Amniotic epithelial cell (primary cell): Measurements from ENCODE around the gene MED7.

Experiments used
- DNase-seq: peaks from one replicate; pipeline ENCODE4 v3.0.0-alpha.2; 2010; ENCODE audit warnings: low read depth

The MED7 gene

DNA sequence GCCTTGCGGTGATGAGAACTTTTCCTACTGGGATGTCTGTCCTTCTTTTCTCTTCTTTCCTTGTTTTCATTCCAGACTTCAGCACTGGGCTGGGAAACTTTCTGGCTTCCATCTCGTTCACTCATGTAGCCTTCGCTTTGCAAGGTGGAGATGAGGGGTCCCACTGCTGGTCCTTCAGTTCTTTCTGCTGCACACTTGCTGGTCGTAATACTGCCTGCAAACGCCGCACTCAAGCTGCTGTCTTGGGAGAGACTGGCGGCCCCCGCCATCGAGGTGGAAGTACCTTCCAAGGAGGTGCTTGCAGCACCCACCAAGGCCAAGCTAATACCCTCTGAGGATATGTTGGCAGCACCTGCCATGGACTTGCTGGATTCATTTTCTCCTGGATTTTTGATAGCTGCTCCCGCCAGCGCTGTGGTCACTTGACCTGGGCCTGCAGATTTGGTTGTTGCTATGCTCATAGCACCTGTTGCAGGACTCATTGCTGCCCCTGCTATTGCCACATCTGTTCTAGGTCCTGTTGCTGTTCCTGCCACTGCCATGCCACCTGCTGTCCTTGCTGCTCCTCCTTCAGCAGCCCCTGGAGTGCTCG, 20.4 kb upstream of the MED7 start:
- DNase-seq: no peak

DNA sequence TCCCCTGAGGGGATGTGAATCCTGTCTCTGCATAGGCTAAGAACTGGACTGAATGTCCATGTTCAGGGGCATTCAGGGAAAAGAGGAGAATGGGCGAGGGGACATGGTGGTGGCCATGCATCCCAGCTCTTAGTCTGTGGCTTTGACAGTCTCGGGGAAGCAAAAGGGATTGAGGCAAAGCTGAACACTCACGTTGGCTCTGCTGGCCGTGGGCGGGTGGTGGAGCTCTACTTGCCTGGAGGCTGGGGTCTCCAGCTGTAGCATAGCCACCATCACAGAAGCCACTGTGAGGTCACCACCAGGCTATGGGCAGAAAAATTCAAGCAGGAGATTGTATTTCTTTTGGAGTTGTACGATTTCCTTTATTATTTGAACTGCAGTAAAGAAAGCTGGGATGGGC, 19.3 kb upstream of the MED7 start:
- no peak for DNase-seq

DNA sequence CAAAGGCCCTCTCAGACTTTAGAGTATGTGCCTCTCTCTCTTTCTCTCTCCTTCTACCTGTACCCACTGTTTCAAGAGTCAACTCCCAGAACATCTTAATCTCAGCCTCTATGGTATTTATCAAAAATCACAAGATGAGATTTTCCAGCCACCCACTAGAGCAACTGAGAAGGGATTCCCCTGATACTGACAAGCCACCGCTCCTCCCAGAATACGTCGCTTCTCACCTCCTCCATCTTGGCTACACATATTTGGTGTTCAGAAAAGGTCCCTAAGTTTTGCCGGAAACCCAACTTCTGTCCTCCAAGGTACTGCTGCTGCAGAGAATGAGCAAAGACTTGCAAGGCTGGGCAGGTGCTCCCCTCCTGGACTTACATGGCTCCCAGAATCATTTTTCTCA, 17.3 kb upstream of the MED7 start:
- no peak for DNase-seq

GRCh38 chr5:157159209-157159751, 16.6 kb upstream of the MED7 start:
- DNase-seq: no peak

DNA sequence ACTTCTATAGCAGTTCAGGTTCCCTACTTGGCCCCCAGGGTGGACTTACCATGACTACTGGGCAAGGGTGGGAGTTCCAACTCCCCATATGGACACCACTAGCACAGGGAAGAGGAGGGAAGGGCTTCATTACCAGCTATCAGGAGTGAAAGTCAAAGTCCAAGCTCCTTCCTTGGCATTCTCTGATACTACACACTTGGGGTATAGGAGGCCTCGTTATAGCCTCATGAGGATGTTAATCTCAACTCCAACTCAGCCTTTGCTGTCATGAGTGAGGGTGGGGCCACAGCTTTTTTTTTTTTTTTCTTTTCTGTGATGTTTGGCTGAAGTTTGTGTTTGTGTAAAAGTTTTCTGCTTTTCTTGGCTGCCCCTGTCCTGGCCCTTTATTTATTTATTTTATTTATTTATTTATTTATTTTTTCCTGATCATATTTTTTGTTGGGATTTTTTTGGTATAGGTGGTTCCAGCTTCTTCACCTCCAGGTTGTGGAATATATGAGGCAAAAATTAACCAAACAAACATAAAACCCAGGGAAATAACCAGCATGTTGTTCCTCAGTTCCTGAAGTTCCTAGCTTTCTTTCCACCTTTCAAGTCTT, 14.7 kb upstream of the MED7 start:
- DNase-seq: no peak

DNA sequence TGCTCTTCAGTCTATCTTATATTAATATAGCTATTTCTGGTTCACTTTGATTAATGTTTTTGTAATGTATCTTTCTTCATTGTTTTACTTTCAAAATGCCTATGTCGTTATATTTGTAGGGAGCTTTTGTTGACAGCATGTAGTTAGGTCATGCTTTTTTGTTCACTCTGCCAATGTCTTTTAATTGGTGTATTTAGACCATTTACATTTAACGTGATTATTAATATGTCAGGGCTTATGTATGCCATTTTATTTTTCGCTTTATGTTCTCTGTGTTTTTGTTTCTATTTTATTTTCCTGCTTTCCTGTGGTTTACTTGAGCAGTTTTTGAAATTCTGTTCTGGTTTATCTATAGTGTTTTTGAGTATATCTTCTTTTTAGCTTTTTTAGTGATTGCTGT, 12.6 kb upstream of the MED7 start:
- DNase-seq: no peak

GRCh38 chr5:157150995-157151394, 8.3 kb upstream of the MED7 start:
- DNase-seq: no peak

DNA sequence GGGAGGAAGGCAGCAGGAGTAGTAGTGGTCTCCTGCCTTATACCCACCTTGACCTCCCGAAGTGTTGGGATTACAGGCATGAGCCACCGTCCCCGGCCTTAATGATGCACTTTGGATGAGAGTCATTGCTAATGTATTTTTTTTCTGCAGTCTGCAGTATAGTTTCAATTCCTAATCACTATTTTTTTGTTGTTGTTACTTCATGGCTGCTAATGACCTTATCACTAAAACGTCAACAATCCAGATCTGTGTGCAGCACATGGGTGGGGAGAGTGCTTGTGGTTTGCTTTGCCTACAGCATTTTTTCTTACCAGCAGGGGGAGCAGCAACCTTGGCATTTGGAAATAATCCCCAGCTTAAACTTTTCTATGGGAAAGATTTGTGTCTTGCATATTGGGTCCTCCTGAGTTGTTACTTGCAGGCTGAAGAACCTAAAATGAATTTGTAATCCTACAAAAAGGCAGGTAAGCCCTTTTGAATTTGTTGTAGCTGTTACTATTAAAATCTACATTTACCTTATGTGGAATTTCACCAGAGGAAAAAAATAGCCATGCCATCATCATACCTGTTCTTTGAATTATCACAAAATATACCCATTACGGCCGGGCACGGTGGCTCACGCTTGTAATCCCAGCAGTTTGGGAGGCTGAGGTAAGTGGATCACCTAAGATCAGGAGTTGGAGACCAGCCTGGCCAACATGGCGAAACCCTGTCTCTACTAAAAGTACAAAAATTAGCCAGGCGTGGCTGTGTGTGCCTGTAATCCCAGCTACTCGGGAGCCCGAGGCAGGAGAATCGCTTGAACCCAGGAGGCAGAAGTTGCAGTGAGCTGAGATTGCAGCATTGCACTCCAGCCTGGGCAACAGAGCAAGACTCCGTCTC, 6.3 kb upstream of the MED7 start:
- peak; percentile 74 for DNase-seq

- DNase-seq: peak; percentile 14
Measured at GRCh38 chr5:157143127-157143971, 684 bp upstream of the MED7 start.

GRCh38 chr5:157137691-157138090, 5.0 kb downstream of the MED7 start:
- DNase-seq: peak; percentile 85

GRCh38 chr5:157132281-157132612, 10.4 kb downstream of the MED7 start:
- no peak for DNase-seq

DNA sequence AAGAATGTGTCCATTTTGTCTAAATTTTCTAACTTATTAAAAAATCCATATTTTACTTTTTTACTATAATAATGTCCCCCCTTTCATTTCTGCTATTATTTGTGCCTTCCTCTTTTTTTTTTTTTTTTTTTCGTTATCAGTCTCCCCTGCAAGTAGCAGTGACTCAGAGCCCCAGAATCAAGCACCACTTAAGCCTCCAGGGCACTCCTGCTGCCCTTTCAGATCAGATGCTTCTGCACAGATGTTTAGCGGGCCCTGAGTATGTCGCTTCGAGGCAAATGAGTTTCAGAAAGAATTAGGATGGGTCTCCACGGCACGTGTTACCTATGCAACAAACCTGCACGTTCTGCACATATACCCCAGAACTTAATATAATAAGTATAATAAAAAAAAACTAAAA, 11.7 kb downstream of the MED7 start:
- DNase-seq: peak; percentile 61

GRCh38 chr5:157121709-157122108, 21.0 kb downstream of the MED7 start:
- DNase-seq: no peak

- DNase-seq: no peak
Measured at GRCh38 chr5:157120102-157120501, 22.6 kb downstream of the MED7 start.

DNA sequence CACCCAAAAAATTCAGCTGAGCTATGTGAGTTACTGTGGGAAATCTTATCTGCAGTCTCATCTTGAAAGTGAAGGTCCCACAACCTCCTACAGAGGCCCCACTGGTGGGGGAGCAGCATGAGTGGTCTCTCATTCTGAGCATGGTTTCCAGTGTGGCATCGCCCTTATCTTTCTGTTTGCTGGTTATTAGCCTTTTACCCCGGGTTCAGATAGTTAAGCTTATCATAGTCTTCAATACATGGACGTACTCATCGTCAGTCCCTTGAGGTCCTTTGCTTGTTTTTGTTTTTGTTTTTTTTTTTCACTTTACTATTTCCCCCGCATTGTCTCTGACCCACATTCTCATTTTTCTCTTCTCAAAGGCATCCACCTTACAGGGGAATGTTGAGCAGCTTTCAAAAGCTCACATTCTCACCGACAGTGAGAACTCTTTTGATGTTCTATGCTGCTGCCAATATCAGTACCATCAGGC, 26.1 kb downstream of the MED7 start:
- DNase-seq: no peak

DNA sequence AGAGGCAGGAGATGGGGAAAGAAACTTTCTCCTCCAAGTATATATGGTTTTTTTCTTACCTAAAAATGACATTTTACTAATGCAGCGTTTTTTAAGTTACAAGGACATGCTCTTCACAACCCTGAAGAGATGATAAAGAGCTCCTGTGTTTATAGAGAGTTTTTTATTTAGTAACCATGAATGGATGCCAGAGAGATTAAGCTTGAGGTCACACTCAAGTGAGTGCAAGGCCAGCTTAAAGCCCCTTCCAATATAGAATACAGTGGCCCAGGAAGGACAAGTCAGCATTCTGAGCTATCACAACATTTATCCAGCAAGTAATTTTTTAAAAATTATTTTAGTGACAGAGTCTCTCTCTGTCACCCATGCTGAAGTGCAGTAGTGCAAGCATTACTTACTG, 27.2 kb downstream of the MED7 start:
- DNase-seq: no peak

DNA sequence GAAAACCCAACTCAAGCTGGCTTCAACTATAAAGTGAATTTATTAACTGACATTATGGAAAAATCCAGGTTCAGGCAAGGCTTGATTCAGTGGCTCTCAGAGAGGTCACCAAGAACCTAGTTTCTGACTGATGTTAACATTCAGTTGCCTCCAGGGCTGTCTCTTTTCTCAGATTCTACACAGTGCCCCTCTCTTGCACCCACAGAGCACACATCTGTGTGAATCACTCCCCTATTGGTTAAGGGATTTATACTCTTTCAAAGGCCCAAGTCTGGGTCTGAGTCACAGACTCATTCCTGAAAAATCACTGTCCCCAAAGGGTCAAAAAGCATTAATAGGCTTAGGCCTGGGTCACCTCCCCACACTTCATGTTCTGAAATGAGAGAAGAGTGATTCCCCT, 27.7 kb downstream of the MED7 start:
- no peak for DNase-seq

- DNase-seq: no peak
Measured at GRCh38 chr5:157113002-157113401, 29.7 kb downstream of the MED7 start.

- DNase-seq: no peak
Measured at GRCh38 chr5:157109744-157110143, 32.9 kb downstream of the MED7 start.

DNA sequence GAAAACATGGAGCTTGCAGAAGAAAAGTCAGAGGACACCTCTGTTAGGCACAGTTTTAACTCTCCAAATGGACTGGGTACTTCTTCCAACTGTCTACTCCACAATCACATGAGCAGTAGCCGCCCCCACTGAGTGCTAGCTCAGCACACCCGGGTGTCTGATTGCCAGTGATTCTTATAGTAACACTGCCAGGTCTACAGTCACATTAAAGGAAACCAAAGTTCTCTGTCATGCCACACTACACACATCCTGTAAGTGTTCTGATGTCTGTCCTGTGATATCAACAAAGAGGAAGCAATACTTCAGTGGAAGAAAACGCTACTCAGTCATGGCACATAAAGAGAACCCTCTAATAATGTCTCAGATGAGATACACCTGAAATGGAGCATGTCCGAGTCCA, 33.7 kb downstream of the MED7 start, which contains the start of gene HAVCR2:
Gene HAVCR2, minus strand, starts transcription at position 69 of the 400 bp plus-strand sequence. Its CDS starts 61 bp downstream, at position 8.
- no peak for DNase-seq

DNA sequence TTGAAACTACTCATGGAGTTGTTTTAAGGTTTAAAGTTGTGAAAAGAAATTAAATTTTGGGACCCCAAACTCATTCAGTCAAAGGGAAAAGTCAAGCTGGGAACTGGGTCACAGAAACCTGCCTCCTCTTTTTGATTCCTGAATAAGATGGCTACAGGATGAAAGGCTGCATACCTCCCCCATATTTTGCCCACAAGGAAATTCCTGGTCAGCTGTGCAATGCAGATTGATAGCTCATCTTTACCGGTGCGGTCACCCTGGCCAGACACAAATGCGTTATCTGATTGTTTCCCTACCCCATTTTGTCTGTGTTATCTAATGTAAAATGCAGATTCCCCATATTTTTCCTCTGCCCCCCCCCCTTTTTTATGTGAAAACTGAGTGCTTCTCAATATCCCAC, 35.2 kb downstream of the MED7 start:
- DNase-seq: peak; percentile 19
